Mucosa of descending colon (tissue), 3 donors: ENCODE data around the gene KIAA0232. TPM values are rescaled to one million over a fixed set of nuclear protein-coding genes. Genes with fewer than 3 reads are reported as not detected.

ENCODE experiments used
- ATAC-seq: fragments of 200-7000 bp; cut with Tn5 transposase; one replicate; pipeline ENCODE4 v1.9.1; 2020; ENCODE audit warnings: mild to moderate bottlenecking, moderate library complexity
- DNase-seq, 3 donors: peaks; one replicate each; pipeline ENCODE4 v3.0.0-alpha.2; 2020
- H3K36me3 ChIP-seq: fragments of 200-600 bp; one replicate; pipeline ENCODE4 v1.8.0; 2021; ENCODE audit warnings: low read depth, mild to moderate bottlenecking
- H3K4me1 ChIP-seq: fragments of 200-600 bp; one replicate; pipeline ENCODE4 v1.8.0; 2021; ENCODE audit warnings: low read depth, mild to moderate bottlenecking
- H3K4me3 ChIP-seq: fragments of 200-600 bp; one replicate; pipeline ENCODE4 v1.8.0; 2021; ENCODE audit warnings: mild to moderate bottlenecking
- H3K9me3 ChIP-seq: fragments of 200-600 bp; one replicate; pipeline ENCODE4 v1.8.0; 2021; ENCODE audit warnings: mild to moderate bottlenecking
- intact Hi-C, 2 donors: fragments of 100-400 bp; cut with DNase I in 1 of 2; cut with micrococcal nuclease in 1 of 2; formaldehyde crosslinking; loops; one replicate each; pipeline versions ENCODE4 v1.11.0 to v1.11.1; 2022; cut with DNase I, micrococcal nuclease
- total RNA-seq, 3 donors: library from RNA; stranded (reverse); fragmentation: NEBNext Ultra II Directional in 2 of 3; extraction: Animal tissue kit (Norgen Biotek cat#: 25700) in 2 of 3; gene quantifications; one replicate each; pipeline versions ENCODE4 v1.2.1 to v1.2.4, GENCODE V29; 2021 to 2023
- TF ChIP-seq, protein P1 (sequence below): fragments of 200-600 bp; IDR thresholded peaks from one replicate; pipeline ENCODE4 v1.8.0; 2022; ENCODE audit warnings: antibody characterized with exemption, mild to moderate bottlenecking
- donor health status: DM: no; HTN: no; CAD: no; lungs with moderate emphysema.
- donor health status: DM: no; HTN: no; CAD: no.
- donor health status: DM: no; HTN: yes; CAD: no.

KIAA0232 gene
- total RNA-seq, 3 donors from 2014 or later, result 31.5 to 47.4 (median 46.6) TPM

DNA sequence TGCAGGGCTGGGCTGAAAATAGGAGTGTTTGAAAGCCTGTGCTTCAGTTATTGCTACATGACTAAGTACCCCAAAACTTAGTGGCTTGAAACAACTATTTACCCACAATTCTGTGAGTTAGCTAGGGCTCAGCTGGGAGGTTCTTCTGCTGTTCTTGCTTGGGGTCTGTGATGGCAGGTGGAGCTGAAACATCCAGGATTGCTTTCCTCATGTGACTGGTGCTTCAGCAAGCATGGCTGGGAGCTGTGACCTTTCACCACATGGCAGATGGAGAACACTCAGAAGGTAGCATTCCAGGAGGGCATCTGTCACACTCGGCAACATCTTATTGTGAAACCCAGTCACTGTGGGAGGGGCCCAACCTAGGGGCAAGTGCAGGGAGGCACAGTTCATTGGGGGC is 70.1 kb downstream of the KIAA0232 start:
- Histone ChIP-seq H3K4me3 (no peak overlapping the region), H3K9me3 (no peaks in the 10 kb centered on the region), H3K36me3 (no peaks in the 10 kb centered on the region), H3K4me1 (no peaks in the 10 kb centered on the region)
- intact Hi-C loops, result no loop called here
- DNase-seq (no peak), ATAC-seq (no peak)
- TF ChIP-seq, protein P1, sequence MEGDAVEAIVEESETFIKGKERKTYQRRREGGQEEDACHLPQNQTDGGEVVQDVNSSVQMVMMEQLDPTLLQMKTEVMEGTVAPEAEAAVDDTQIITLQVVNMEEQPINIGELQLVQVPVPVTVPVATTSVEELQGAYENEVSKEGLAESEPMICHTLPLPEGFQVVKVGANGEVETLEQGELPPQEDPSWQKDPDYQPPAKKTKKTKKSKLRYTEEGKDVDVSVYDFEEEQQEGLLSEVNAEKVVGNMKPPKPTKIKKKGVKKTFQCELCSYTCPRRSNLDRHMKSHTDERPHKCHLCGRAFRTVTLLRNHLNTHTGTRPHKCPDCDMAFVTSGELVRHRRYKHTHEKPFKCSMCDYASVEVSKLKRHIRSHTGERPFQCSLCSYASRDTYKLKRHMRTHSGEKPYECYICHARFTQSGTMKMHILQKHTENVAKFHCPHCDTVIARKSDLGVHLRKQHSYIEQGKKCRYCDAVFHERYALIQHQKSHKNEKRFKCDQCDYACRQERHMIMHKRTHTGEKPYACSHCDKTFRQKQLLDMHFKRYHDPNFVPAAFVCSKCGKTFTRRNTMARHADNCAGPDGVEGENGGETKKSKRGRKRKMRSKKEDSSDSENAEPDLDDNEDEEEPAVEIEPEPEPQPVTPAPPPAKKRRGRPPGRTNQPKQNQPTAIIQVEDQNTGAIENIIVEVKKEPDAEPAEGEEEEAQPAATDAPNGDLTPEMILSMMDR, result no peak

DNA sequence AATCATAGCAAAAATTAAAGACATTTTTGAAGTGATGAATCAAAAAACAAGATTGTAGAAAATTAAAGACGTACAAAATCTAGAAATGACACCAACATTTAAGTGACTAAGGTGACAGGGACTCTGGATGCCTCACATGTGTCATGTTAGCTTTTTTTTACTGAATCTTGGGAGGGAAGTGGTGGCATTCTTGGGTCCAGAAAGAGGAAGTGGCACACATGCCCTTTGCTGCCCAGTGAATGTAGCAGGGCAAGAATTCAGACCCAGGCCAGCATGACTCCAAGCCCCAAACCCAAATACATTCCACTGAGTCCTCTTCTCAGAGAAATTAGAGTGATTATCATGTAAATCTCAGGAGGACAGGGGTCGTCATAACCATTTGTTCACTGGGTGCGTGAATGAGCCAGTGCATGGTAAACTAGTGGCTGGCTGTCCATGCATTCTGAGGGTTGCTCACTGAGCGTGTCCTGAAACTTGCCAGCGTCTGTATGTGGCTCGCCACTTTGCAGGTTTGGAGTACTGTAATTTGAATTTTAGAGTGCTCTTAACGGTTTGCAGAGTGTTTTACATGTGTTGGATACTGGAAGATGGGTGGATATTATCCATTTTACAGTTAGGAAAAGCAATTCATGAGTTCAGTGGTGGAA is 71.7 kb downstream of the KIAA0232 start:
- ATAC-seq (no peak), DNase-seq (no peak)
- H3K9me3 ChIP-seq, result no peaks in the 10 kb centered on the region
- intact Hi-C loops, result no loop called here
- H3K36me3 ChIP-seq, result no peaks in the 10 kb centered on the region
- H3K4me3 ChIP-seq, result no peak overlapping the region
- TF ChIP-seq, protein P1, result no peak
- no peaks in the 10 kb centered on the region for H3K4me1 ChIP-seq

DNA sequence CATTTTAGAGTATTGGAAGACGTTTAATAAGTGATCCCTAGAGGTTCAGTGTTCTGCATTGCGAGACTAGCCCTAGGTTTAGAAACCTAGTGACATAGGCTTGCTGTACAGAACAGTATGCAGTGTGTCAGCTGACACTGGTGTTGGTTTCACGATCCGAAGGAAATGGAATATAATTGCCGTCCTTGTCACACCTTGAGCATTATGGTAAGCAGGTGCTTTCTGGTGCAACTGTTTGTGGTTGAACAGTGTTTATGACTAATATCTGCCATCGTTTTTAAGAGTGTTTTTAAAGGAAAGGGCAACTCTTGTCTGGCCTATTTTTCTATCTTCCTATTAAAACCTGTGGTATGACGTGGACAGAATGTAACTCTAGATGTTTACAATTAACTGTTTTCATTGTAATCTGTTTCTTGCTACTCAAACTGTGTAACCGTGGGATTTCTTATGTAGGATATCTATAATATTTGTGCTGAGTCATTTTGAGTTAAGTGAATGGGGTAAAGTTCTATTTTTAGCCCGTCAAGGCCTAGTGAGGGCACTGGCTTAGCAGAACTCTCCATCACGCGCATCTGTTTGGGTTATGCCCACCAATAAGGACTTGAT is 73.3 kb downstream of the KIAA0232 start:
- peak; percentile 60 for ATAC-seq
- intact Hi-C loops, result no loop called here
- Histone ChIP-seq H3K36me3 (no peaks in the 10 kb centered on the region), H3K4me1 (no peaks in the 10 kb centered on the region), H3K9me3 (no peaks in the 10 kb centered on the region), H3K4me3 (no peak overlapping the region)
- TF ChIP-seq, protein P1, result no peak
- no peak for DNase-seq

DNA sequence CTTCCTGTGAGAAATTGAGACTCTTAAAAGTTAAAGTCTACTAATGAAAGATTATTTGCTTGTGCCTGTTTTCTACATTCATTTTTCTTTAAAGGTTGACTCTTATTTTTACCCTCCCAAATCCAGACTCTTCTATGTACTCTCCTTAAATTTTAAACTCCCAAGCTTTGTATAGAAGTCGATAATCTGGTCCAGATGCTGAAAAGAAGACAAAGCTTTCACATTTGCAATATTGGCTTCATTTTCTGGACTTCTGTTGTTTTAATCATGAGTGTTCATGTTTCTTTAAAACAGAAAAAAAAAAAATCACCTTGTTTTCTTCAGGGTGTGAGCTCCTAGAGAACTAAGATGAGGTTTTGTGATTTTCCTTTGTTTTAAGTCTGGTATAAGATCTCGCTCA is 73.9 kb downstream of the KIAA0232 start:
- TF ChIP-seq, protein P1, result no peak
- DNase-seq (no peak), ATAC-seq (no peak)
- H3K4me1 ChIP-seq, result no peaks in the 10 kb centered on the region
- intact Hi-C loops, result no loop called here
- H3K9me3 ChIP-seq, result no peaks in the 10 kb centered on the region
- no peak overlapping the region for H3K4me3 ChIP-seq
- H3K36me3 ChIP-seq, result no peaks in the 10 kb centered on the region

DNA sequence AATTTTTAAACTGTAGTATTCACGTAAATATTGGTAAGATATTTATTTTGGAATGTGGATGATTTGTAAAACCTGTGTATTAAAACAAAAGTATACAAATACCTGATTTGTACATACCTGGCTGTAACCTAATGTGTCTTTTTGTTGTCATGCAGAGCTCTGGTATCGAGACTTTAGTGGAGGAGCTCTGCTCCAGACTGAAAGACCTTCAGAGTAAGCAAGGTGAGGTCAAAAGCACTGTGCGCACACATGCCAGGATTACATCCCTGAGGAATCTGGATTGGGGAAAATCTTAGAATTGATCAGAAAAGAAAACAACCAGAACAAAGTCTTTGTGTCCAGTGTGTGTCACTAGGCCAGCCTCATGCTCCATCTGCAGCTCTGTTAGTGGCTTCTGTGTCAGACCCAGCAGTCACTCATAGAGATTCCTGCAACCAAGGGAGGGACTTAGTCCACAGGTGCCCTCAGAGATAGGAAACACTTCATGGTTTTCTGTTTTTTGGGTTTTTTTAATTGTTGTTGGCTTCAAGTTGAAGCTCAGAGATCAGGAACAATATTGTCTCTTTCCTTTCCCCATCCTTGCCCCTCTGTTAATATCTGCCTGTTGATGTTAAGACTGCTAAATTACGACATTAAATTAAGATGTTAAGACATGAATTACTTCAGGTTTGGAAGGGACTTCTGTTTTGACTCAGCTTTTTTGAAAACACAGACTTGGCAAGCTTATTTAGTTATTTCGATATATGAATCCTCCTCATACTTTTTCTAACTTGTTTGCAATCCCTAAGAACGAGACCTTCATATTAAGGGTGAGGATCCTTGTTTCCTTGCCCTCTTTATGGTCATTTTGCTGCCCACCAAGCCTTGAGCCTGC is 74.7 kb downstream of the KIAA0232 start:
- Histone ChIP-seq H3K4me3 (no peak overlapping the region), H3K36me3 (no peaks in the 10 kb centered on the region), H3K9me3 (no peaks in the 10 kb centered on the region), H3K4me1 (no peaks in the 10 kb centered on the region)
- TF ChIP-seq, protein P1, result no peak
- intact Hi-C loops, result no loop called here
- ATAC-seq, result no peak
- no peak for DNase-seq
